ENCODE measurements around the gene KCTD3.

The KCTD3 gene

DNA sequence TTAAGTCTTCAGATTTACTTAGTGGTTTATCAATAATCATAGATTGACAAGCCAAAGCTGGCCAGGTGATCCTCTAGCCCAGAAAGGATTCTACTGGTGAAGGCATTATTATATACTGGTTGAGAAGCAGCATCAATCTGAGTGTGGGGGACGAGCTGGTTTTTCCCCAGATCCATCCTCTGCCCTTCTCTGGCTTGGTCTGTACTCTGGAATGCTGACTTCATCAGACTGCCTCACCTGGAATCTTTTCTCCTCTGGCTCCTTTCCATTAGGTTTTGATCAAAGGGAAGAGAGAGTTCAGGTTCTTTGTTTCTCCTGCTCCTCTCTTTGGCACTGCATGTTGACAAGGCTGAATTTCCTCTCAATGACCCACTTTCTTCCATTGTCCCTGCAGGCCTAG is 93.9 kb downstream of the KCTD3 start:
- no peak for DNase-seq

DNA sequence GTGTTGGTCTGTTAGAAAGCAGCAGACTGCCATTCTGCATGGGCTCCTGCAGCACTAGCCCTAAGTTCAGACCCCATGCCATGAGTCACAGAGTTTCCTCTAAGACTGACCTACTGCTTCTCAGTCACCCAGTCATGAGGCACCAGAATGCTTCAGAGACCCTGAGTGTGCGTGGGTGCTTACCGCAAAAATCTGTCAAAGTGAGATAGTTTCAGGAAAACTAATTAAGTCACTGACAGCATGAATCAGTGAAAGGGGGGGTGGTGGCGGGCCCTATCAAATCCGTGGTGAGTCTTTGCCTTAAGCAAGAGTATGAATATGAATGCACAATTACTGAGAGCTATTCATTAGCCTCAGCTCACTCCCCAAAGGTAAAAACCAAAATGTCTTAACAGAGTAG is 98.1 kb downstream of the KCTD3 start:
- no peak for DNase-seq

- no peak for DNase-seq
Measured at GRCh38 chr1:215667761-215668160, 100.7 kb downstream of the KCTD3 start.

DNA sequence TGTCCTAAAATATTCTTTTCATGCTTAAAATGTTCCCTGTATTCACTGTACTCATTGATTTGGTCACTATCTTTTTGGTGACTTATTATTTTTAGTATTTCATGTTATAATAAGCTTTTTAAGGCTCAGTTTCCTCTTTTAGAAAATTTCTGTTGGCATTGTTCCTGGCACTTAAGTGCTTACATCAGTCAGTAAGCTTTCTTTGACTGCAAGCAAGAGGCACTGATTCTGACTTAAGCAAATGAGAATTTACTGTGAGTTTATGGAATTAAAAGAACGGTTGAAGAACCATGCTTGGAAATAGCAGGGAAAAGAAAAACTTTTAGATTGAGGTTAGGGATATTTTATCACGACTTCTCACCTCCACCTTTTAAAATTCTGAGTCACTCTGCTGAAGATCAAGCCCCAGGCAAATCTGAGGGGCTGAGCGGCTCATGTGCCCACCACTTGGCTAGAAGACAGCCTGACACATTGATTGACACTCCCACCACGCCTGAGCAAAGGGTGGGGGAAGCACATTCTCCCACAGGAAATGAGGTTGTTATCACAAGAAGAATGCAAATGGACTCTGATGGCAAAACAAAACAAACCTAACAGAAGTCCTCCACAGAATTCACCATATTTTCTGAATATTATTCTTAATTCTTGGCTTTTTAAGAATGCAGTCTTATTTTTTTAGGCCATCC is 102.8 kb downstream of the KCTD3 start:
- no peak for DNase-seq

Measured in DMS53 (cell line).